HL-60 (cell line): ENCODE data around the gene TMOD1.

Experiments used
- DNase-seq, 2 experiments: peaks; one replicate each; pipeline ENCODE4 v3.0.0-alpha.2; 2010 to 2020; ENCODE audit warnings: low read depth in 1 of 2, low spot score in 1 of 2
- H3K27ac ChIP-seq: fragments of 250-450 bp; sonication (Bioruptor Pico); replicated peaks from 2 replicates; pipeline ENCODE4 v1.5.1; 2020; ENCODE audit warnings: mild to moderate bottlenecking, moderate library complexity
- H3K27me3 ChIP-seq: fragments of 250-450 bp; sonication (Bioruptor Pico); 2 replicates; pipeline ENCODE4 v1.5.1; 2021; ENCODE audit warnings: mild to moderate bottlenecking, moderate library complexity; ENCODE audit not compliant: insufficient read depth, poor library complexity, severe bottlenecking
- H3K4me3 ChIP-seq: replicated peaks from 2 replicates; pipeline ENCODE4 v1.5.1; 2011; ENCODE audit warnings: mild to moderate bottlenecking, control low read depth, low read length; ENCODE audit not compliant: insufficient read depth
- GABPA ChIP-seq: IDR thresholded peaks from 2 replicates; pipeline ENCODE4 v1.6.1; 2012; ENCODE audit warnings: low read depth
- POLR2AphosphoS5 ChIP-seq: IDR thresholded peaks from 2 replicates; pipeline ENCODE4 v1.6.1; 2012; ENCODE audit warnings: low read depth
- SPI1 ChIP-seq: IDR thresholded peaks from 2 replicates; pipeline ENCODE4 v1.6.1; 2012; ENCODE audit warnings: low read depth, mild to moderate bottlenecking, borderline replicate concordance
- TF ChIP-seq, protein P1 (sequence below): IDR thresholded peaks from 2 replicates; pipeline ENCODE4 v1.6.1; 2012; ENCODE audit warnings: low read depth; ENCODE audit not compliant: insufficient replicate concordance
- TF ChIP-seq, protein P2 (sequence below): IDR thresholded peaks from one replicate; pipeline ENCODE4 v1.5.1; 2011; ENCODE audit warnings: low read length, control low read depth, inconsistent platforms; ENCODE audit not compliant: insufficient read depth

The TMOD1 gene

DNA sequence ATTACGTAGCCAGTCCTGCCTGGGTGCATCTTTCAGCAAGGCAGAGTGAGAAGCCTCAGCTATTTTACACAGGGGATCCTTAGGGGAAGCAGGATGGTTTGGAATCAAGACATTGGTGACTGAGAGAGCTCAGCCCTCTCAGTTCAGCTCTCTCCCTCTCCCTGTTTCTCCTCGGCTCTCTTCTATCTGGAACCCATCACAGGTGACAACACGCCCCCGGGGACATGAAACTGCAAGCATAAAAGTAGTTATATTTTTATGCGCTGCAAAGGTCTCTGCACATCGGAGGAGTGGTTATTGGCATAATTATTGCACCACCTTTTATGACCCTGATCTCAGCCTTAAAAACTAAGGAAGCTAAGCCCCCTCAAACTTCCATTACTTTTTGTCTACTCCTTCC lies 14.2 kb downstream of the TMOD1 start:
- Histone ChIP-seq H3K27me3 (peaks cover 3% of the 10 kb centered on the region), H3K27ac (no peak overlapping the region), H3K4me3 (no peak overlapping the region)
- no peak for TF ChIP-seq POLR2AphosphoS5
- DNase-seq: no peak

DNA sequence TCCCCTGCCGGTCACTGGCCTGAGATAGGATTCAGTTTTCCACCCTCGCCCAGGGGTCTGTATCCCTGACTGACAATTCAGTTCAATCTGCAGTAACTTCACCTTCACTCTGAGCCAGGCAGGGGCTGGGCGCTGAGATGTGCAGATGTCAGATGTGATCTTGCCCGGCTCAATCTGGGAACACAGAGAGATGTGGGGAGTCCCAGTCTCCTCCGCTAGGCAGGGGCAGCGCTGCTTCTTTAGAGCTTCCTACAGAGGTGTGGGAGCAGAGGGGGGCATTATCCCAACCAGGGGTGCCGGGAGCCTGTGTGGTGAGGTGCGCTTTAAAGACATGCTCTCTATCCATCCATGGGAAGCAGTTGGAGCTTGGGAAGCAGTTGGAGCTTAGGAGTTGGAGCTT lies 14.6 kb downstream of the TMOD1 start:
- TF ChIP-seq, protein P1, sequence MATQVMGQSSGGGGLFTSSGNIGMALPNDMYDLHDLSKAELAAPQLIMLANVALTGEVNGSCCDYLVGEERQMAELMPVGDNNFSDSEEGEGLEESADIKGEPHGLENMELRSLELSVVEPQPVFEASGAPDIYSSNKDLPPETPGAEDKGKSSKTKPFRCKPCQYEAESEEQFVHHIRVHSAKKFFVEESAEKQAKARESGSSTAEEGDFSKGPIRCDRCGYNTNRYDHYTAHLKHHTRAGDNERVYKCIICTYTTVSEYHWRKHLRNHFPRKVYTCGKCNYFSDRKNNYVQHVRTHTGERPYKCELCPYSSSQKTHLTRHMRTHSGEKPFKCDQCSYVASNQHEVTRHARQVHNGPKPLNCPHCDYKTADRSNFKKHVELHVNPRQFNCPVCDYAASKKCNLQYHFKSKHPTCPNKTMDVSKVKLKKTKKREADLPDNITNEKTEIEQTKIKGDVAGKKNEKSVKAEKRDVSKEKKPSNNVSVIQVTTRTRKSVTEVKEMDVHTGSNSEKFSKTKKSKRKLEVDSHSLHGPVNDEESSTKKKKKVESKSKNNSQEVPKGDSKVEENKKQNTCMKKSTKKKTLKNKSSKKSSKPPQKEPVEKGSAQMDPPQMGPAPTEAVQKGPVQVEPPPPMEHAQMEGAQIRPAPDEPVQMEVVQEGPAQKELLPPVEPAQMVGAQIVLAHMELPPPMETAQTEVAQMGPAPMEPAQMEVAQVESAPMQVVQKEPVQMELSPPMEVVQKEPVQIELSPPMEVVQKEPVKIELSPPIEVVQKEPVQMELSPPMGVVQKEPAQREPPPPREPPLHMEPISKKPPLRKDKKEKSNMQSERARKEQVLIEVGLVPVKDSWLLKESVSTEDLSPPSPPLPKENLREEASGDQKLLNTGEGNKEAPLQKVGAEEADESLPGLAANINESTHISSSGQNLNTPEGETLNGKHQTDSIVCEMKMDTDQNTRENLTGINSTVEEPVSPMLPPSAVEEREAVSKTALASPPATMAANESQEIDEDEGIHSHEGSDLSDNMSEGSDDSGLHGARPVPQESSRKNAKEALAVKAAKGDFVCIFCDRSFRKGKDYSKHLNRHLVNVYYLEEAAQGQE: no peak
- TF ChIP-seq GABPA: no peak
- TF ChIP-seq, protein P2, sequence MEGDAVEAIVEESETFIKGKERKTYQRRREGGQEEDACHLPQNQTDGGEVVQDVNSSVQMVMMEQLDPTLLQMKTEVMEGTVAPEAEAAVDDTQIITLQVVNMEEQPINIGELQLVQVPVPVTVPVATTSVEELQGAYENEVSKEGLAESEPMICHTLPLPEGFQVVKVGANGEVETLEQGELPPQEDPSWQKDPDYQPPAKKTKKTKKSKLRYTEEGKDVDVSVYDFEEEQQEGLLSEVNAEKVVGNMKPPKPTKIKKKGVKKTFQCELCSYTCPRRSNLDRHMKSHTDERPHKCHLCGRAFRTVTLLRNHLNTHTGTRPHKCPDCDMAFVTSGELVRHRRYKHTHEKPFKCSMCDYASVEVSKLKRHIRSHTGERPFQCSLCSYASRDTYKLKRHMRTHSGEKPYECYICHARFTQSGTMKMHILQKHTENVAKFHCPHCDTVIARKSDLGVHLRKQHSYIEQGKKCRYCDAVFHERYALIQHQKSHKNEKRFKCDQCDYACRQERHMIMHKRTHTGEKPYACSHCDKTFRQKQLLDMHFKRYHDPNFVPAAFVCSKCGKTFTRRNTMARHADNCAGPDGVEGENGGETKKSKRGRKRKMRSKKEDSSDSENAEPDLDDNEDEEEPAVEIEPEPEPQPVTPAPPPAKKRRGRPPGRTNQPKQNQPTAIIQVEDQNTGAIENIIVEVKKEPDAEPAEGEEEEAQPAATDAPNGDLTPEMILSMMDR: no peak
- TF ChIP-seq SPI1: no peak
- no peak for TF ChIP-seq POLR2AphosphoS5
- Histone ChIP-seq H3K27me3 (peaks cover 3% of the 10 kb centered on the region), H3K4me3 (no peak overlapping the region), H3K27ac (no peak overlapping the region)
- DNase-seq: no peak

DNA sequence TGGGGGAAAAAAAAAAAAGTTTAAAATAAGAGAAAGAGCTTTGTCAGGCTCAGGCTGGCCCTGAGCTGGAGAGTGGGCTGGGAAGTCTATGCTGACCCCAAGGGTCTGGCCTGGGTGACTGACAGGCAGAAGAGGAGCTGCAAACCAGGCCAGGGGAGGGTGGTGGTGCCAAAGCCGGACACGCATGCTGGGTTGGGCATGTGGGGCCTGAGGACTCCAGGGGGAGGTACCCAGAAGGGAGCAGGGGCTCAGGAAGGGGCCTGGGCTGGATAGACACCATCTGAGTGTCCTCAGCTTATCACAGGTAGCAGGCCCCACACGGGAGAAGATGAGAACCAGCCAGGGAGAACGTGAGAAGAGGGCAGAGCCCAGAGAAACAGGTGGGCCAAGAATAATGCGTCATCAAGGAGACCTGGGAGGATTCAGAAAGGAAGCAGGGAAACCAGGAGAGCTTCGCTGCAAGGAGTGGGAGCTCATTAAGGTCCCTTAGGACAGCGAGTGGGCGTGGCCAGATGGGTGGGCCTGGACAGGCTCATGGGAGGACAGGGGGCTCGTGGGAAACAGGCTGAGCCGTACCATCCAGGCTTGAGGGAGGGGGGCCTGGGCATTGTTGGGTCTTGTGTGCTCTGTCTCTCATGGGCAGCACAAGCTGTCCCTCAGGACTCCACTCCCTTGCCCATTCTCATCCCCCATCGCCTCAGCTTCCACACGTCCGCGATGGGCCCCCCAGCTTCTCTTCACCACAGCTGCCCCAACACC lies 16.0 kb downstream of the TMOD1 start:
- no peak overlapping the region for H3K4me3 ChIP-seq
- DNase-seq: no peak
- peaks cover 3% of the 10 kb centered on the region for H3K27me3 ChIP-seq
- TF ChIP-seq GABPA (no peak), SPI1 (no peak), POLR2AphosphoS5 (no peak)
- TF ChIP-seq, protein P2: no peak
- TF ChIP-seq, protein P1: no peak
- no peak overlapping the region for H3K27ac ChIP-seq

DNA sequence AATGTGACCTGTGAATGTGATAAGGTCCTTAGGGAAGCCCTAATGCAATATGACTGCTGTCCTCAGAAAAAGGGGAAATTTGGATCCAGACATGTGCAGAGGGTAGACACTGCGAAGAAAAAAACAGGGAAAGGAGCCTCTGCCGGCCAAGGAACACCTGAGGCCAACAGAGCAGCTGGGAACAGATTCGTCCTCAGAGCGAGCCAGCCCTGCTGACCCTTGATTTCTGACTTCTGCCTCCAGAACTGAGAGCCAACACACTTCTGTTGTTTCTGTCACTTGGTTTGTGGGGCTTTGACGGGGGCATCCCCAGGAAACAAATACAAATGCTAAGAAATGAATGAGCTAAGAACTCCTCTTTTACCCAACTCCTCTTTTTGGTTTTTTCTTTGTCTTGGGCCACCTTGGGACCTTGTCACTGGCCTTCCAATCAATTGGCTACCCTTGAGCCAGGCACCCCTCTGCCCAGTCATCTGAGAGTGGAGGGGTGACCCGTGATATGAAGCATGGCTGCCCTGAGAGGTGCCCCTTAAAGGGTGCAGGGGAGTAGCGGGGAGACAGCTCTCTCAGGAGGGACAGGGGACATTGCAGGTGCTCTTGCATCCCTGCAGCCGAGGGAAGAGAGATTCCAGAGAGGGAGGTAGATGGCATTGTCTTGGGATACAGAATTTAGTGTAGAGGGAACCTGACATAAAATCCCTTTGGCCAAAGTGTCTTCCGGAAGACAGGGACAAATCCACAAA lies 16.9 kb downstream of the TMOD1 start:
- Histone ChIP-seq H3K27ac (no peak overlapping the region), H3K27me3 (peaks cover 3% of the 10 kb centered on the region), H3K4me3 (no peak overlapping the region)
- no peak for DNase-seq
- TF ChIP-seq GABPA (no peak), SPI1 (no peak), POLR2AphosphoS5 (no peak)
- TF ChIP-seq, protein P1: no peak
- TF ChIP-seq, protein P2: no peak
